Neural progenitor cell (in vitro differentiated cells): ENCODE results near the gene TVP23A. TPM values are rescaled to one million over a fixed set of nuclear protein-coding genes. Genes with fewer than 3 reads are reported as not detected.

Experiments used
- DNase-seq: peaks from one replicate; pipeline ENCODE4 v3.0.0-alpha.2; 2016; ENCODE audit warnings: low spot score
- H2AFZ ChIP-seq: fragments of 200-600 bp; sonication (generic); replicated peaks from 2 replicates; pipeline ENCODE4 v1.6.1; 2016; ENCODE audit warnings: antibody characterized with exemption
- H3F3A ChIP-seq: fragments of 200-600 bp; sonication (generic); 2 replicates; pipeline ENCODE4 v1.6.1; 2016; ENCODE audit warnings: antibody characterized with exemption, low read depth
- H3K27ac ChIP-seq: fragments of 200-600 bp; sonication (generic); 2 replicates; pipeline ENCODE4 v1.5.1; 2016; ENCODE audit warnings: mild to moderate bottlenecking
- H3K27me3 ChIP-seq: fragments of 200-600 bp; sonication (generic); 2 replicates; pipeline ENCODE4 v1.6.1; 2016; ENCODE audit warnings: mild to moderate bottlenecking, moderate library complexity
- H3K36me3 ChIP-seq: fragments of 200-600 bp; sonication (generic); 2 replicates; pipeline ENCODE4 v1.5.1; 2016
- H3K4me1 ChIP-seq: fragments of 200-600 bp; sonication (generic); 2 replicates; pipeline ENCODE4 v1.6.1; 2016; ENCODE audit warnings: mixed run types
- H3K4me2 ChIP-seq: fragments of 200-600 bp; sonication (generic); 2 replicates; pipeline ENCODE4 v1.6.1; 2016
- H3K4me3 ChIP-seq: fragments of 200-600 bp; sonication (generic); 2 replicates; pipeline ENCODE4 v1.5.1; 2016
- H3K79me2 ChIP-seq: fragments of 200-600 bp; sonication (generic); 2 replicates; pipeline ENCODE4 v1.6.1; 2016; ENCODE audit warnings: low read depth
- H3K9ac ChIP-seq: fragments of 200-600 bp; sonication (generic); 2 replicates; pipeline ENCODE4 v1.6.1; 2016
- H3K9me3 ChIP-seq: fragments of 200-600 bp; sonication (generic); 2 replicates; pipeline ENCODE4 v1.5.1; 2016; ENCODE audit warnings: low read depth
- H4K20me1 ChIP-seq: fragments of 200-600 bp; sonication (generic); 2 replicates; pipeline ENCODE4 v1.6.1; 2016; ENCODE audit warnings: low read depth
- H3K27ac Mint-ChIP-seq: 3 replicates; pipeline ENCODE4 v1.8.0; 2021; ENCODE audit warnings: mixed read lengths
- H3K27me3 Mint-ChIP-seq: 2 replicates; pipeline ENCODE4 v1.8.0; 2022; ENCODE audit warnings: low read depth, mild to moderate bottlenecking, inconsistent platforms, moderate library complexity, mixed read lengths; ENCODE audit not compliant: insufficient read depth
- H3K36me3 Mint-ChIP-seq: 3 replicates; pipeline ENCODE4 v1.8.0; 2021; ENCODE audit warnings: mixed read lengths
- H3K4me1 Mint-ChIP-seq: 3 replicates; pipeline ENCODE4 v1.8.0; 2021; ENCODE audit warnings: mixed read lengths
- H3K4me3 Mint-ChIP-seq: 3 replicates; pipeline ENCODE4 v1.8.0; 2021; ENCODE audit warnings: mild to moderate bottlenecking, moderate library complexity, mixed read lengths
- H3K9me3 Mint-ChIP-seq: 3 replicates; pipeline ENCODE4 v1.8.0; 2020; ENCODE audit warnings: mixed read lengths
- CTCF ChIP-seq: fragments of 200-600 bp; sonication (generic); IDR thresholded peaks from 2 replicates; pipeline ENCODE4 v1.5.1; 2017; ENCODE audit warnings: antibody characterized with exemption, mild to moderate bottlenecking
- EZH2 ChIP-seq: fragments of 200-600 bp; sonication (generic); IDR thresholded peaks from 2 replicates; pipeline ENCODE4 v1.6.1; 2017; ENCODE audit warnings: antibody characterized with exemption, mild to moderate bottlenecking, moderate library complexity
- EZH2phosphoT487 ChIP-seq: fragments of 200-600 bp; sonication (generic); IDR thresholded peaks from 2 replicates; pipeline ENCODE4 v1.6.1; 2017; ENCODE audit warnings: antibody characterized with exemption
- total RNA-seq: library from RNA; depleted of rRNA; stranded (reverse); fragments of >200 nt; gene quantifications from 2 replicates; pipeline ENCODE4 v1.2.3, GENCODE V29; 2015; ENCODE audit warnings: low replicate concordance

TVP23A gene
- total RNA-seq, 1 donor from 2014 or later = 3.5 TPM

- Histone ChIP-seq H3K4me3 (no peak overlapping the region), H3K4me2 (no peak overlapping the region), H3K9ac (no peak overlapping the region), H3K27ac (no peak overlapping the region), H2AFZ (no peak overlapping the region), H3K27me3 (no peaks in the 10 kb centered on the region), H3F3A (no peaks in the 10 kb centered on the region), H4K20me1 (no peaks in the 10 kb centered on the region), H3K36me3 (no peaks in the 10 kb centered on the region), H3K79me2 (no peaks in the 10 kb centered on the region), H3K9me3 (no peaks in the 10 kb centered on the region), H3K4me1 (no peaks in the 10 kb centered on the region)
- H3K27ac Mint-ChIP-seq = no peak overlapping the region
- no peak overlapping the region for H3K4me3 Mint-ChIP-seq
- no peak for DNase-seq
- peaks cover 13% of the 10 kb centered on the region for H3K27me3 Mint-ChIP-seq
- no peaks in the 10 kb centered on the region for H3K36me3 Mint-ChIP-seq
- no peaks in the 10 kb centered on the region for H3K9me3 Mint-ChIP-seq
- no peak for TF ChIP-seq EZH2phosphoT487
- TF ChIP-seq CTCF = no peak
- no peak for TF ChIP-seq EZH2
- H3K4me1 Mint-ChIP-seq = peaks cover 3% of the 10 kb centered on the region
These were observed 16.8 kb upstream of the TVP23A start for GRCh38 chr16:10835281-10835931.

GRCh38 chr16:10834766-10835165 lies 16.2 kb upstream of the TVP23A start:
- H3K36me3 Mint-ChIP-seq = no peaks in the 10 kb centered on the region
- TF ChIP-seq CTCF (no peak), EZH2phosphoT487 (no peak), EZH2 (no peak)

GRCh38 chr16:10834130-10834529 lies 15.5 kb upstream of the TVP23A start:
- Histone ChIP-seq H3K9ac (no peak overlapping the region), H2AFZ (no peak overlapping the region), H3K79me2 (no peaks in the 10 kb centered on the region), H3F3A (no peaks in the 10 kb centered on the region), H3K4me3 (no peak overlapping the region), H3K4me2 (no peak overlapping the region), H3K27ac (no peak overlapping the region), H4K20me1 (no peaks in the 10 kb centered on the region), H3K4me1 (no peaks in the 10 kb centered on the region), H3K9me3 (no peaks in the 10 kb centered on the region), H3K36me3 (no peaks in the 10 kb centered on the region), H3K27me3 (no peaks in the 10 kb centered on the region)
- TF ChIP-seq CTCF = no peak
- TF ChIP-seq EZH2 = no peak
- TF ChIP-seq EZH2phosphoT487 = no peak
- Mint-ChIP-seq H3K4me1 (peaks cover under 1% of the 10 kb centered on the region), H3K9me3 (no peaks in the 10 kb centered on the region), H3K4me3 (no peak overlapping the region), H3K27ac (no peak overlapping the region), H3K36me3 (no peaks in the 10 kb centered on the region), H3K27me3 (peaks cover 12% of the 10 kb centered on the region)
- DNase-seq = no peak

More at GRCh38 chr16:10834766-10835165, 16.2 kb upstream of the TVP23A start:
- no peaks in the 10 kb centered on the region for H4K20me1 ChIP-seq
- Mint-ChIP-seq H3K27ac (no peak overlapping the region), H3K4me1 (peaks cover 3% of the 10 kb centered on the region), H3K9me3 (no peaks in the 10 kb centered on the region), H3K27me3 (peaks cover 11% of the 10 kb centered on the region), H3K4me3 (no peak overlapping the region)
- no peaks in the 10 kb centered on the region for H3K36me3 ChIP-seq
- H3F3A ChIP-seq = no peaks in the 10 kb centered on the region
- no peaks in the 10 kb centered on the region for H3K27me3 ChIP-seq
- no peak overlapping the region for H3K27ac ChIP-seq
- no peaks in the 10 kb centered on the region for H3K9me3 ChIP-seq
- H2AFZ ChIP-seq = no peak overlapping the region
- no peak overlapping the region for H3K4me2 ChIP-seq
- no peaks in the 10 kb centered on the region for H3K79me2 ChIP-seq
- no peak for DNase-seq
- H3K4me3 ChIP-seq = no peak overlapping the region
- H3K9ac ChIP-seq = no peak overlapping the region
- H3K4me1 ChIP-seq = no peaks in the 10 kb centered on the region
